Ureter (tissue), 1 donor: ENCODE results near the gene ALPK1. TPM values are rescaled to one million over a fixed set of nuclear protein-coding genes. Genes with fewer than 3 reads are reported as not detected.
A peak's percentile ranks its signal among the peaks of the same experiment; 100 is the strongest.
"Not testable (repeated sequence)": the region's sequence is repeated elsewhere in the genome, so short reads cannot be mapped to it uniquely, and the experiment has no call there.

Experiments
- DNase-seq: peaks from one replicate; pipeline ENCODE4 v3.0.0-alpha.2; 2020; ENCODE audit warnings: low spot score
- total RNA-seq: library from RNA; stranded (reverse); gene quantifications from one replicate; pipeline ENCODE4 v1.2.4, GENCODE V29; 2023
- donor health status: DM: yes; HTN: yes; CAD: no.

The ALPK1 gene
- total RNA-seq, 1 donor from 2014 or later = 49.1 TPM

DNA sequence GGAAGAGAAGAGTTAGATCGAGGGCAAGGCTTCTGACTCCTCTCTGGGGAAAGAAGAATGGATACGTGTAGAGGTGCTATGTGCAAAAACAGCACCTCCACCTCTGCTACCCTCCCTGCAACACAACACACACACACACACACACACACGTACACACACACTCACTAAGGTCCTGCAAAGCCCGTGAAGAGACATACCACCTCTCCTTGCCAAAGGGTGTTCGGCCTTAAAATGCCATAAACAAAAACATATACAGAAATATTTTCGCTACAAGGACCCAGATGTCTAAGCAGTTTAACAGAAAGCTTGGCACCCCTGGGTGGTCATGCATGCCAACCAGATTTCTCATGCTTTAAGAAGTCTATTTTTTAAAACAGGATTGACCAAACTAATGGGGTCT is 13.0 kb upstream of the ALPK1 start:
- DNase-seq = no peak

DNA sequence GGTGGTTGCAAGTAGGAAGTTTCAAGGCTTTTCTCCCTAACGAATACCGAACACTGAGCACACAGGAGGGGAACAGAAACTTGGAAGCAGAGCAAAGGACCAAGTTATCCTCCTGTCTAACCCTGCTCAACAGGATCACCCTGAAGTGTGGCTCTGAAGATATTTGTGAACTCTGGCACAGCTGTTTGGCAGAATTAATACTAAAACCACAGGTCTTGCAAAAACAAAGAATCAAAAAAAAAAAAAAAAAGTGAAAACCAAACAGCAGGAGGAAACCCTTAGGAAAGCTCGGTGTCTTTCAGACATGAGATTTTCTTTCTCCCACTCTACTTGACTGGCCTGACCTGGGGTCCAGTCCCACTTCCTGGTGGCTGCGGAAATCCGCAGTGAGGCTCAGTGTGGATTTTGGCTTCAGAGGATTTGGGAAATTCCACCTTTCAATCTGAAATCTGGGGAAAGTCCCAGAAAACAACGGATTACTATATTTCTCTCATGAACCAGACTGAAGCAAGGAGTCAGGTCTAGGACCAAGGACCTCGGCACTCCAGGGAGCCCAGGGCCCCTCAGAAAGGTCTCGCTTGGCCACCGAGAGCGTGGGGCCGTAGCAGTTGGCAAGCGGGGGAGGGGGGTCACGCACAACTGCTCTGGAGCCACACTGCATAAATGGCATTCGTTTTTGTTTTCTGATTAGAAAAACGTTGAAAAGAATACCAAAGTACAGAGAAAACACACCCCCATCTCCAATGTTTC is 12.3 kb upstream of the ALPK1 start:
- DNase-seq = no peak

DNA sequence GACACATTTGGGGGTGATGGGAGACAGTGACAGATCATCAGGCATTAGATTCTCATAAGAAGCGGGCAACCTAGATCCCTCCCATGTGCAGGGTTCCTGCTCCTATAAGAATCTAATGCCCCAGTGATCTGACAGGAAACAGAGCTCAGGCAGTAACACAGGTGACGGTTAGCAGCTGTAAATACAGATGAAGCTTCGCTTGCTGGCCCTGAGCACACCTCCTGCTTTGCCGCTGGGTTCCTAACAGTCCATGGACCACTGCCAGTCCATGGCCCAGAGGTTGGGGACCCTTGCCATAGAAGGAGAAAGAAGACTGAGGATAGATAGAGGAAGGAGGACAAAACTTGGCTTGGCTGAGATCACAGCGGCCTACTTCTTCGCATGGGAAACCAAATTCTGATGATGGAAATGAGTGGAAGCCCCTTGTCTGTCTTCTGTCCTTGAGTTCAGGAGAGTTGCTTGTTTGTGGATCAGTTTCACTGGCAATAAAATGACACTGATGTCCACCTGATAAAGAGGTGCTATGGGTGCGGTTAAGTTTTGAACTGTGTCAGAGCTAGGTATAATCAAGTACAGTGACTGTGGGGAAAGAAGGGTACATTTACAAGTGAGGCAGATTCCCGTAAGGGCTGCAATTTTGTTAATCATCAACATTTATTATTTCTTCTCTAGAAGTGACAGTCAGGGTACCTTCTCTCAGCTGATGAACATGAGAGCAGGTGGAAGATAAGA is 9.7 kb upstream of the ALPK1 start:
- no peak for DNase-seq

DNA sequence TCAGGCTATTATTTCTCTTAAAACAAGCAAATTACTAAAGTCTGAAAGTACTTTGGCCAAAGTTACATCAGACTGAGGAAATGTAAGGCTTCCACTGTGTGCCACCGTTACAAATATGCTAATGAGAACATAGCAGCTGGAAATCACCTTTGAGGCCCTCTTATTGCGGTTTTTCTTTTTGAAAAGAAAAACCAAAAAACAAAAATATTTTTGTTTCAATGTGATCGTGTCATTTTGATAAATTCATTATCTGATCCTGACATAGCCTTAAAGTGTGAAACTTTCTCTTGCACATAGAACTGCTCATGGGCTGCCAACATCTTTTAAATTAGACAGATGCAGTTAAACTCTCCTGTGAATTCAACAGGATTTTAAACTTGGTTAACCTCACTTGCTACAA is 8.7 kb upstream of the ALPK1 start:
- no peak for DNase-seq

DNA sequence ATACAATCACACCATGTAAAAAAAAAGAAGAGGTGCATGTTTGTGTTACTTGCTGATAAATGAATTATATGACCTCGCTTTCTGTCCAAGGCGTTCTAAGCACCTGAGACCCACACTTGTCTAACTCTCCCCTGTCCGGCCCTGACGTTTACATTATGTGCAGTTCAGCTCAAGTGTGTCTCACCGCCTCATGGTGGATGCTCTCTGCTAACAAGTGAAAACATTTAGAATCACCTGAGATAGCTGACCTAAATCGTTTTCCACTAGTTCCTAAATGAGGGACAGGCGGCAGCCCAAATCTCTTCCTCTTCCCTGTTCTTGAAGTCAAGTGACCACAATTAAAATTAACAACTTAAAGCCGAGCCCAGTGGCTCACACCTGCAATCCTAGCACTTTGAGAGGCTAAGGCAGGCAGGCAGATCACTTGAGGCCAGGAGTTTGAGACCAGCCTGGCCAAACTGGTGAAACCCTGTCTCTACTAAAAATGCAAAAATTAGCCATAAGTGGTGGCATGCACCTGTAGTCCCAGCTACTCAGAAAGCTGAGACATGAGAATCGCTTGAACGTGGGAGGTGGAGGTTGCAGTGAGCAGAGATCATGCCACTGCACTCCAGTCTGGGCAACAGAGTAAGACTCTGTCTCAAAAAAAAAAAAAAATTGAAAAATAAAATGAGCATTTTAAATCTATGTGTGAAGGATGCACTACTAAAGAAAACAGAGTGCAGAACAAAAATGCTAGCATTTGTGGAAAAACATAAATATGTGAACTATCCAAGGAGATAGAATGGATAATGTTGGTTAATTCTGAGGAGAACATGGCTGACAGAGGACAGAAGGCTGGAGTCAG is 7.5 kb upstream of the ALPK1 start:
- DNase-seq = no peak

DNA sequence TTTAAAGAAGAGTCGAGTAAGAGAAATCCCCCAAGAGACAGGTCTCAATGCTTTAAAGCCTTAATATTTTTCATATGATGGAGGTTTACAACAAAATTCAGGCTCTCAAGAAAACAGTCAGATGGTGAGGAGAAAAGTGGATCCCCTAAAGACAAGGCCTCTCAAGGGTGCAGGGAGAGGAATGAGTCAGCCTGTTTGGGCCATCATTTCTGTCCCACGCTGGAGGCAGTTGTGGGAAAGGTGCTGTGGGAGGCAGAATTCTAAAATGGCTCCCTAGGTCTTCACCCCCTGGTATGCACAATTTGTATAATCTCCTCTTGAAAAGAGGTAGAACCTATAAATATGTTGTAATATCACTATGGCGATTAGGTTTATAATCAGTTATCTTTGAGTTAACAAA is 6.8 kb upstream of the ALPK1 start:
- DNase-seq = no peak

DNA sequence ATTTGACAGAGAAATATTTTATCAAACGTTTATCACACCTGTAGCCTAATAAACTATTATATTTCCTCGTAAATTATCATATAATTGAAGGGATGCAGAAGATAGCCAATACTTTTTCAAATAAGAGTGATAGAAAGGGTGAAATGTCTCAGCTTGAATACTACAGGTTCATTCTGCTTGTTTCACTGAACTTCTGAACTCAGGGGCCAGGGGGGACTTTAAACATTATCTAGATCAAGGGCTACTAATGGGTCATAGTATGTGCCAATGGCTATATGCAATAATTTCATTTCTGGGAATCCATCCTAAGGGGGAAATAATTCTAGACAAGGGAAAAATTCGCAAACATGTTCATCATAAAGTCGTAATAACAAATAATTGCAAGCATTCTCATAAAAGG is 2.6 kb downstream of the ALPK1 start:
- DNase-seq = no peak

DNA sequence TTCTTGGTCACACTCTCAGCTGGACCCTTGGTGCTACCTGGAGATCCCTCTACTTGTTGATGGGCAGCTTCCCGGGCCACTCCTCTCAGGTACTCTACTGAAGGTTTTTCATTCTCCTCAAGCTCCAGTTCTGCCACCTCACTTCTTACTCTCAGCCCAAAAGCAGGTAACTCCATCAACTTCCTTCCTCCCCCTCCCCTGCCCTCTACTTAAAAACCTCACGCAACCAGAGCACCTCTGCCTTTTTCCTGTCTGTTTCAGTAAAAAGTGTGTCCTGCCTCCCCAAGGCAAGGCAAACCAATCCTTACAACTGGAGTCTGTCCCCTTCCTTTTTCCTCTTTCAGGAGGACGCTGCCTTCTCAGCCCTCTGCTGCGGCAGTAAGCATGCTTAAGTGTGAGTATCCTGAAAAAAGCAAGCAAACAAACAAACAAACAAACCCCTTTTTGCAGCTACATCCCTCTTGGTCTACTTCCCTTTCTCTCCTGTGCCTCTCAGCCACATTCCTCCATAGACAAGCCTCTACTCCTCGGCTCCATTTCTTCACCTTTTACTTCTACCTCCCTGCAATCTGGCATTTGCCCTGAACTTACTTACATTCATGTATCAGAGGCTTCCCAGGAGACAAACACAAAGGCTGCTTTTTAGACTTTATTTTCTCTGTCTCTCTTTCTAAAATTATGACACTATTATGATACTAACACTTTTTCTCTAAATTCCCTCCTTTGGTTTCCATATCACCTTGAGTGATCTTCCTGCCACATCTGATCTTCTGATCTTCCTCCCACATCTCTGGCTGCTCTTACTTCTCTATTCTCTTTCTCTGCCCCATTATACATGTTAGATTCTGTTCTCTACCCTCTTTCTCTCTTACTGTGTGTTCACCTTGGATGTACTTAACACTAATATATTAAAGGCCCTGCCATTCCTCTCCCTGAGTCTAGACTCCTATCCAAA is 5.4 kb downstream of the ALPK1 start:
- no peak for DNase-seq

DNA sequence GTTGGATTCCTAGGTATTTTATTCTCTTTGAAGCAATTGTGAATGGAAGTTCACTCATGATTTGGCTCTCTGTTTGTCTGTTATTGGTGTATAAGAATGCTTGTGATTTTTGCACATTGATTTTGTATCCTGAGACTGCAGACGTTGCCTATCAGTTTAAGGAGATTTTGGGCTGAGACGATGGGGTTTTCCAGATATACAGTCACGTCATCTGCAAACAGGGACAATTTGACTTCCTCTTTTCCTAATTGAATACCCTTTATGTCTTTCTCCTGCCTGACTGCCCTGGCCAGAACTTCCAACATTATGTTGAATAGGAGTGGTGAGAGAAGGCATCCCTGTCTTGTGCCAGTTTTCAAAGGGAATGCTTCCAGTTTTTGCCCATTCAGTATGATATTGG is 8.3 kb downstream of the ALPK1 start:
- not testable (repeated sequence) for DNase-seq

DNA sequence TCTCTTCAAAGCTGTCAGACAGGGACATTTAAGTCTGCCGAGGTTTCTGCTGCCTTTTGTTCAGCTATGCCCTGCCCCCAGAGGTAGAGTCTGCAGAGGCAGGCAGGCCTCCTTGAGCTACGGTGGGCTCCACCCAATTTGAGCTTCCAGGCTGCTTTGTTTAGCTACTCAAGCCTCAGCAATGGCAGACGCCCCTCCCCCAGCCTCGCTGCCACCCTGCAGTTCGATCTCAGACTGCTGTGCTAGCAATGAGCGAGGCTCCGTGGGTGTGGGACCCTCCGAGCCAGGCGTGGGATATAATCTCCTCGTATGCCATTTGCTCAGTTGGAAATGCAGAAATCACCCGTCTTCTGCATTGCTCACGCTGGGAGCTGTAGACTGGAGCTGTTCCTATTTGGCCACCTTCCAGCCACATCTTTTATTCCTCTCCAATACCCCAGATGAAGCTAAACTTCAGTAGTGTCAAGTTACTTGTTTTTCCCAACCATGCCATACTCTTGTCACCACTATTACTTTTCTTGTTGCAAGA is 12.2 kb downstream of the ALPK1 start:
- not testable (repeated sequence) for DNase-seq

DNA sequence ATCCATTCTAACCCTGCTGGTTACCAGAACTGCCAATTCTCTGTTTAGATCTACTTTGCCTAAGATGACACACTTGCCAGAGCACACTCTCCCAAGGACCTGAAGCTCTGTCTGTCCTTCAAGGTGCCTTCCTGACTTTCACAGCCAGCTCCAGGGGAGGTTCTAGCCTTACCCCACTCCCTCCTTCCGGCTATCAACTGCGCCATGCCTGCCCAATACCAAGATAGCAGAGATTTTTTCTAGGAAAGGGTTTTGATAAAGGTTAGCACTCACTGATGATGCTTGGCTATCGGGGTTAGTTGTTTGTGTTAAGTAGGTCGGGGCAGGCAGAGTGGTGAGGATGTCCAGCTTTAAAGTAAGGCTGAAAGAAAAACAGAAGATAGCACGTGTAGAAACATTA is 14.3 kb downstream of the ALPK1 start:
- DNase-seq = no peak

DNA sequence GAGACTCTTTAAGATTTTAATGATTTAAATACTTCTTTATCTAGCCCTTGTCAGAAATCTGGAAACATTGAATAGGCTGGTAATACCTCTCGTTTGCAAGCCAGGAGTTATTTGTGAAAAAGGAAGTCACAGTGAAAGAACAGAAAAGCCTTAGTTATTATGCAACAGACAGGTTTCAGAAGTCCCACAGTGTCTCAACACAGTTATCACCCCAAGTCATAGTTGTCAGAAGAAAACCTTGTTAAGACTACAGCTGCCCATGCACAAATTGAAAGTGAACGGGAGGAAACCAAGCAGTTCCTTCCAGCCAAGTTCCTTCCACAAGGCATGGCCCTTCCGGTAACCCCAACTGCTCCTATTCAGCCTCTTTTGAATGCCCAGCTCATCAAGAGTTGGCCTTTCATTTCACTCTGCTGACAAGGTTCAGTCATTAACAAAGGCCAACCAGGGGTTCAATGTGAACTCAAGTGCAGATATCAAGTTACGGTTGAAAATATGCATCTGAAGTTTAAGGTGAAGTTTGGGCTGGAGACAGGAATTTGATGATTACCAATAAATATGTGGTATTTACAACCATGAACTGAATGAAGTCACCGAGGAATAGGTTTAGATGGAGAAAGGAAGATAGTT is 15.6 kb downstream of the ALPK1 start:
- DNase-seq = no peak

DNA sequence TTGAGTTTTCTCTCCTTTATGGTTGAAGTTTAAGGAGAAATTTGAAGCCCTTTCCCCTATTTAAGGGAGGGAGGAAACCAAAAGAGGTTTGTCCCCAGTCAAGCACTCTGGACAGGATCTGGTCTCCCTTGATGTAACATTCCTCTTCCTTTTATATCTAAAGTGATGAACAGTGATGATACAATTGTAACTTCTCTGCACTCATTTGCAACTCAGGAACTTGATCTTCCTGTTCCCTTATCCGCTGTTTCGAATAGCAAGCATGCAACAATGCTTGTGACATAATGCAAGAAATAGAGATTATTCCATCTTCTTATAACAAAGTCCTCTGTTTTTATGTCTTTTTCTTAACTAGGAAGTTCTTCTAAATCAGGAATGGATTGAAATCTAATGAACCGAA is 18.3 kb downstream of the ALPK1 start:
- no peak for DNase-seq

DNA sequence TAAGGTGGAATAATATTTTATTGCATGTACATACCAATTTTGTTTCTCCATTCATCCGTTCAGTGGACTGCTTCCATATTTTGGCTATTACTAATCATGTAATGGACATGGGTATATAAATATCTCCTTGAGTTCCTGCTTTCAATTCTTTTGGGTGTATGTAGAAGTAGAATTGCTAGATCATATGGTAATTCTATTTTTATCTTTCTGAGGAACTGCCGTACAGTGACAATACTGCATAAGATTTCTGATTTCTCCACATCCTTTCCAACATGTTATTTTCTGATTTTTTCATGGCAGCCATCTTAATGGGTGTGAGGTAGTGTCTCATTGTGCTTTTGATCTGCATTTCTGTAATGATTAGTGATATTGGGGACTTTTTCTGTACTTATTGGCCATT is 19.2 kb downstream of the ALPK1 start:
- DNase-seq = no peak

DNA sequence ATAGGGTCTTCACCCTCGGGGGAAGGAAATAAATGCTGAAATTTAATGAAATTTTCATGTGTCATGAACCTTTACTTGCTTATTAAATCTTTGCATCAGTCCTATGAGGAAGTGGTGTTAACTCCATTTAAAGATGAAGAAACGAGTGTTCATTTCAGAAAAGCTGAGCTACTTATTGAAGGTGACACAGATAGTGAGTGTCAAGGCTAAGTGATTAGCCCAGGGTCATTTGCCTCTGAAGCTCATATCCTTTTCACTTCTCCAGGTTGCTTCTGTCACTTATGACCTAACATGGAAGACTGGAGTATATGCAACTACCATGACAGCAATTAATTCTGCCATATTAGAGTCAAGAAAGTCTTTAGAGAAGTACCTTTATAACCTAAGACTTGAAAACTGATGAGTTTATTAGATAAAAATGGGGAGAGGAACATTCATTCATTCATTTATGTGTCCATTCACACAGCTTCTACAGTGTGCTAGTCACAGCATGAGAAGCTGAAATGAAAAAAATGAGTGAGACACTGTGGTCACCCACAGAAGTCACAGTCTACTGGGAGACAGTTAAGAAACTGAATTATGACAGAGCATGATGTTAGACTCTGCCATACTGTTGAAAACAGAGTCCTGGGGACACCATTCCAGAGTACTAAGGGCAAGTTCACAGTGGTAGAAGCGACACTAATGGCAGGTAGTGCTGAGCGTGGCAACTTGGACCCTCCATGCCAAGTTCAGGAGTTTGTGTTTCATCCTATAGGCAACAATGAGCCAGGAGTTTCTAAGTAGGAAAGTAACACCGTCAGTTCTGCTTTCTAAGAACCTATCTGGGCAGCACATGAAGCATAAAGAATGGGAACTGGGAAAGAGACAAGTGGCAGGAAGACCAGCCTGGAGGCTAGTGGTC is 21.3 kb downstream of the ALPK1 start:
- no peak for DNase-seq

DNA sequence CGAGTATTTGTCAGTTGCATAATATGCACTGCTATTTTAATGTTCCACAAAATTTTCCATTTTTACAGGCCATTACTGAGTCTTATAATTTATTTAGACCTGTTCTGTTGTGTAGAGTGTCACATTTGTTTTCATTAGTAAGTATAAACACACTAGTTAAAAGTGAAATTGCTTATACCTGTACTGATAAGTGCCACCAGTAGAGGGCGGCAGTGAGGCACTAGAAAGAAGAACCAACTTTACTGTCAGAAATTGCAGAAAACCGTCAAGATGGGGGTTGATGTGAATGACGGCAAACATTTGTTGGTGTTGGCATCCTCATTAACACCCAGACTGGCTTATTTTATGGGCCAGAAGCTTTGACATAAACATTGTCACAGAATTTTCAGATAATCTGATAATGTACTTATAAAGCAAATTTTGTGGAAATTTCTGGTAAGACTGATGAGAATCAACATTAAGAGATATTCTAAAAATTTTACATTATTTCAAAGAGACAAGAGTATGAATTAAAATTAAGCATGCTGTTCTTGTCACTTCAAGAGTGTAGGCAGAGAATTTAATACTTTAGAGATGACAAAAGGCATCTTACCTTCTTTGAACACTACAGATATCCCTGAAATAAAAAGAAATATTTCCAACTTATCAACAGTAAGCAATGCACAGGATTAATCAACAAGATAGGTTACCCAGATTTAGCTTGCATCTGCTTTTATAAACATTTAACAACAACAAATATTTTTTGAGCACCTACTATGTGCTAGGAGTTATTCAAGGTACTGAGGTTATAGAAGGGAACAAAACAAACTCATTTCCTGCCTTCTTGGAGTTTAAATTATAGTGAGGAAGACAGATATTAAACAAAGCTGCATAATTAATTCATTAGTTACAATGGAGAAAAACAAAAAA is 24.9 kb downstream of the ALPK1 start:
- DNase-seq = peak; percentile 60

DNA sequence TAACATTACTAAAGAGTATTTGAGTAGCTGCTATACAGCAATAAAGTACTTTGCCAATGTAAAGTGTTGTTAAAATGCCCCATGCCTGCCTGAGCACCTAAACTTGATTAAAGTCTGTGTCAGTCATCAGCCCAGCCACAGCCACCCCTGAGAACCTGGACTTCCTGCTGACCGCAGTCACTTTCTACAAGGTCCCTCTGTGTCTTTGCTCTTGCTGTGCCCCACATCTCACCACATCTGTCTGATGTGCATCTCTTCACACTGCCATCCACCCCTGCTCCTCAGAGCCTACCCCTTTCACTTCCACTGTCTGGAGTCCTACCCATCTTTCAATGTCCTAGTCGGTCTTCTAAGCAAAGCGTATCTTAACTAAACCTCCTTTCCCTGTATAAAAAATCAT is 25.7 kb downstream of the ALPK1 start:
- no peak for DNase-seq

DNA sequence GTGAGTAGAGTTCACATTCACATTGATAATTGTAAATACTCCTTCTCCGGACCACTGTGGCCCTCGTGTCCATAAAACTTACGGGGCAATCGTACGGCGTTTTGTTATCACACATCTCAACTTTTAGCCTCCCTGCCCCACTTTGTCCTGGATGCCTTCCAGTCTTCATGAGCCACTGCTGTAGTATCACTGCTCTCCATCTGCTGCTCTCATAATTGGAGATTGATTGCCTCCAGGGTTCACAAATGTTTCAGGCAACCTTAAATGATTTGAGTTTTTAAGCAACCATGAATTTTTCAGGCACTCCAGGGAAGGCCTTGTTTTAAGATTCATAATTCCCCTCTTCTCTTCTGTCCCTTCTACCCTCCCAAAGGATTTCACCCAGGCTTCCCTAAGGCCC is 28.4 kb downstream of the ALPK1 start:
- no peak for DNase-seq
